NOMO-1 (cell line): ENCODE measurements around the gene DUS2.
"Not testable (repeated sequence)": the region's sequence is repeated elsewhere in the genome, so short reads cannot be mapped to it uniquely, and the experiment has no call there.

Experiments
- DNase-seq, 2 experiments: peaks; one replicate each; lab custom pipeline; 2025; ENCODE audit not compliant: unreplicated experiment in 2 of 2; lab: John Stamatoyannopoulos, UW

Gene DUS2

DNA sequence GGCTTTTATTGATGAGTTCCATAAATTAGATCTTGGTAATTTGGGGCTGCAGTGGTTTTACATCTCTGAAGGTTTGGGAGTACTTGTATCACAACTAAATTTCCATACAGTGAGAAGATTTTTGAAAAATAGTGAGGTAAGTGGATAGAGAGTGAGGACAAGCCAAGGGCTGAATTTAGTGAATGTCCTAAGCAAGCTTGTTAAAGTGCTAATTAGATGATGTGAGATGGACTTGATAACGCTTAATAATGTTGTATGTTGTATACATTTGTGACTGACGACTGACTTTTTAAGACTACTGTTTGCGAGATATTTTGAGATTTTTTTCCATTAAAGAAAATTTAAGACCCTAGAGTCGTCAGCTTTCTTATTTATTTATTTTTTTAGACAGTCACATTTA, 66.0 kb downstream of the DUS2 start:
- DNase-seq, result no peak

GRCh38 chr16:68090130-68090529, 67.0 kb downstream of the DUS2 start:
- DNase-seq, result peak; percentile 34 to 40

DNA sequence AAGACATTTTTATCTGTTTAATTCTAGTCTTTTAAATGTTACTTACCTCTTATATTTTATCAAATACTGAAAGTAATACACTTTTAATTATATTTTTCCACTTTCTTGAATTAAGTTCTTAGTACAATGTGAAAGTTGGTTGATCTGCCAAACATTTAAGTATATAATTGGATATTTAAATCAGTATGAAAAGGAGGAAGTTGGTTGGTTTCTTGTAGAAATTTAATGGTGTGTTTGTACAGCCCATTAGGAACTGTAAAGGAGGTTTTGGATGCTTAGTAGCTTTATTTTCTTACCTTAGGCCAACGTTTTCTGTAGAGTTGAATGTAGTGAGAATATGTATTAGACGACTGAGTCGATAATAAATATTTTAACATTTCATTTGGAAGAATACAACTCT, 67.4 kb downstream of the DUS2 start:
- peak; percentile 28 to 51 for DNase-seq

- no peak for DNase-seq
Measured at GRCh38 chr16:68091380-68092261, 68.5 kb downstream of the DUS2 start.

GRCh38 chr16:68092275-68092674, 69.2 kb downstream of the DUS2 start:
- not testable (repeated sequence) for DNase-seq

GRCh38 chr16:68093816-68094613, 70.9 kb downstream of the DUS2 start:
- peak in 1 of 2 experiments; percentile 12 for DNase-seq

DNA sequence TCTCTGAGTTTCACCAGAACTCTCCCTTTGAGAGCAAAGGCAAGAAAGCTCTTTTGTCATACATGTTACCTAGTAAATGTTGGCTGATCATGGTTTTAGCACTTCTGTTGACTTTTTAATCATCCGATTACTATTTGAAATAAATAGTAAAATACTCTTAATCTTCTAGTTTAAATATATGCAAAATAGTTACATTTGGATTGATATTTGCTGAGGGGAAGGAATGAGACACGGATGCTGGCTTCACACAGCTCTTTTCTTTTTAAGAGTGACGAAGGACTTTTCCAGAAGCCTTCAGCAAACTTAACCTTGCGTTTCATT, 71.5 kb downstream of the DUS2 start:
- DNase-seq, result no peak

GRCh38 chr16:68096491-68096890, 73.4 kb downstream of the DUS2 start:
- no peak for DNase-seq

- no peak for DNase-seq
Measured at GRCh38 chr16:68097088-68097487, 74.0 kb downstream of the DUS2 start.

DNA sequence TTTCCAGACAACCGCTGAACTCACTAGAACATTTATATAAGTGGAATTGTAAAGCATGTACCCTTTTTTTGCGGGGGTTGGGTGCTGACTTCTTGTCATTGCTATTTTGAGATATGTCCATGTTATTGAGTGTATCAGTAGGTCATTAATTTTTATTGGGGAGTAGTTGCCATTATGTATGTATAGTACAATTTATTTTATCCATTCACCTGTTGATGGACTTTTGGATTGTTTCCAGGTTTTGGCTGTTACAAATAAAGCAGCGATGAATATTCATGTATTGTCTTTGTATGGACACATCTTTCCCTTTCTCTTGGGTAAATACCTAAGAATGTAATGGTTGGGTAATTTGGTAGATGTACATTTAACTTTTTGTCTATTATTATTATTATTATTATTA, 74.8 kb downstream of the DUS2 start:
- no peak for DNase-seq

DNA sequence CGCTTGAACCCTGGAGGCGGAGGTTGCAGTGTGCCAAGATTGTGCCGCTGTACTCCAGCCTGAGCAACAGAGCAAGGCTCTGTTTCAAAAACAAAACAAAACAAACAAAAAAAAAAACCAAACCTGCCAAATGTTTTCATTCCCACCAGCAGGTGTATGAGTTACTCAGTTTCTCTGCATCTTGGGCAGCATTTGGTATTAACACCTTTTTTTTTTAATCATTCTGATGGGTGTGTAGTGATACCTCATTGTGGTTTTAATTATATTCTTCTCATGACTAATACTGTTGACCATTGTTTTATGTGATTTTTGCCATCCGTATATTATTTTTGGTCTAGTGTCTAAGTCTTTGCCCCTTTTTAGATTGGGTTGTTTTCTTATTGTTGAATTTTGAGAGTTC, 77.4 kb downstream of the DUS2 start:
- no peak for DNase-seq

DNA sequence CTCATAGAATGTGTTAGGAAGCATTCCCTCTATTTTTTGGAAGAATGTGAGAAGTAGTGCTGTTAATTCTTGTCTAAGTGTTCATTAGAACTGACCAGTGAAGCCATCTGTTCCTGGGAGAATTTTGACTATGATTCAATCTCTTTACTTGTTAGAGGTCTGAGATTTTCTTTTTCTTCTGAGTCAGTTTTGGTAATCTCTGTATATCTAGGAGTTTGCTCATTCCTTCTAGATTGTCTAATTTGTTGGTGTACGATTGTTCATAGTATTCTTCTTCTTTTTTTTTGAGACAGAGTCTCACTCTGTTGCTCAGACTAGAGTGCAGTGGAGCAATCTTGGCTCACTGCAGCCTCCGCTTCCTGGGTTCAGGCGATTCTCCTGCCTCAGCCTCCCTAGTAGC, 82.5 kb downstream of the DUS2 start:
- no peak for DNase-seq

- DNase-seq, result not testable (repeated sequence)
Measured at GRCh38 chr16:68107230-68107928, 84.3 kb downstream of the DUS2 start.

GRCh38 chr16:68109156-68109555, 86.1 kb downstream of the DUS2 start:
- not testable (repeated sequence) for DNase-seq

GRCh38 chr16:68110611-68111010, 87.5 kb downstream of the DUS2 start:
- DNase-seq, result not testable (repeated sequence)

- DNase-seq, result no peak
Measured at GRCh38 chr16:68111379-68111778, 88.3 kb downstream of the DUS2 start.

DNA sequence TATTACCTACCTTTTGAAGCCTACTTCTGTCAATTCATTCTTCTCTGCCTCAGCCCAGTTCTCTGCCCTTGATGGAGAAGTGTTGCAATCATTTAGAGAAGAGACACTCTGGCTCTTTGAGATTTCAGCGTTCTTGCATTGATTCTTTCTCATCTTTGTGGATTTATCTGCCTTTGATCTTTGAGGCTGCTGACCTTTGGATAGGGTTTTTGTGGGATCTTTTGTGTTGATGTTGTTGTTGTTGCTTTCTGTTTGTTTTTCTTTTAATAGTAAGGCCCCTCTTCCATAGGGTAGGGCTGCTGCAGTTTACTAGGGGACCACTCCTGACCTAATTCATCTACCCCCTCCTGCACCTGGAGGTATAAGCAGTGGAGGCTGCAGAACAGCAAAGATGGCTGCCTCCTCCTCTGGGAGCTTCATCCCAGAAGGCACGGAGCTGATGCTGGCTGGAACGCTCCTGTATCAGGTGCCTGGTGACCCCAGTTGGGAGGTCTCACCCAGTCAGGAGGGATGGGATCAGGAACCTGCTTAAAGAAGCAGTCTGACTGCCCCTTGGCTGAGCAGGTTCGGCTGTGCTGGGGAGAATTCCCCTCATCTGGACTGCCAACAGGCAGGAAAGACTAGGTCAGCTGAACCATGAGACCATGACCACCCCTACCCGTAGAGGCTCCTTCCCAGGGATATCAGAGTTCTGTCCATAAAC, 90.1 kb downstream of the DUS2 start:
- peak; percentile 14 to 30 for DNase-seq

- no peak for DNase-seq
Measured at GRCh38 chr16:68113765-68114240, 90.7 kb downstream of the DUS2 start.

GRCh38 chr16:68114939-68115338, 91.9 kb downstream of the DUS2 start:
- not testable (repeated sequence) for DNase-seq

GRCh38 chr16:68115851-68116250, 92.8 kb downstream of the DUS2 start:
- no peak for DNase-seq
